Astrocyte of the cerebellum (primary cell): Measurements from ENCODE around the gene SPEF2.

Source experiments
- DNase-seq: peaks from one replicate; pipeline ENCODE4 v3.0.0-alpha.2; 2011; ENCODE audit warnings: low read depth
- H3K4me3 ChIP-seq: 2 replicates; pipeline ENCODE4 v1.5.1; 2011; ENCODE audit warnings: mild to moderate bottlenecking, low read depth, low read length, moderate library complexity
- CTCF ChIP-seq: IDR thresholded peaks from 2 replicates; pipeline ENCODE4 v1.5.1; 2012; ENCODE audit warnings: low read length, low read depth, moderate library complexity, mild to moderate bottlenecking; ENCODE audit errors: missing control alignments
- in situ Hi-C: cut with HindIII; loops from 2 replicates; pipeline ENCODE4 v1.10.0; 2017; ENCODE audit warnings: low sequenced_read_pairs

Gene SPEF2

DNA sequence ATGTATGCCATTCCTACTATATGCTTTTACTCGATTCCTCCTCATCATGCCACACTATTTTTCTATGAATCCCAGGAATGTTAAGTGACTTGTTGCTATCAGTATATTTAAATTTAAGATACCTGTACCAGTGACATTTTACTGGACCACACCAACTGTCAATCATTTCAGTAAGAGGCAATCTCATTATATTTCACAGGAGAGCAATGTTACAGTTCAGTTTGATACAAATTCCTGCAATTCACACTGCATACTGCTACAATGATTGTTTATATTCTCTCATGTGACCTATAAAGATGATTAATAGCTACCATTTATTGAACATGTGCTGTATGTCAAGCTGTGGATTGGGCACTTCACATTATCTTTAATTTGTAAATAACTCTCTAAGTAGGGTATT lies 30.0 kb downstream of the SPEF2 start:
- no peak for DNase-seq
- H3K4me3 ChIP-seq: no peak overlapping the region
- in situ Hi-C loops: no loop called here
- no peak for TF ChIP-seq CTCF

GRCh38 chr5:35651002-35651756 lies 33.5 kb downstream of the SPEF2 start:
- H3K4me3 ChIP-seq: no peak overlapping the region
- in situ Hi-C loops: no loop called here
- DNase-seq: peak; percentile 11
- peak; percentile 57 for TF ChIP-seq CTCF

GRCh38 chr5:35656721-35657120 lies 39.1 kb downstream of the SPEF2 start:
- no peak overlapping the region for H3K4me3 ChIP-seq
- DNase-seq: no peak
- in situ Hi-C loops: no loop called here
- TF ChIP-seq CTCF: no peak

DNA sequence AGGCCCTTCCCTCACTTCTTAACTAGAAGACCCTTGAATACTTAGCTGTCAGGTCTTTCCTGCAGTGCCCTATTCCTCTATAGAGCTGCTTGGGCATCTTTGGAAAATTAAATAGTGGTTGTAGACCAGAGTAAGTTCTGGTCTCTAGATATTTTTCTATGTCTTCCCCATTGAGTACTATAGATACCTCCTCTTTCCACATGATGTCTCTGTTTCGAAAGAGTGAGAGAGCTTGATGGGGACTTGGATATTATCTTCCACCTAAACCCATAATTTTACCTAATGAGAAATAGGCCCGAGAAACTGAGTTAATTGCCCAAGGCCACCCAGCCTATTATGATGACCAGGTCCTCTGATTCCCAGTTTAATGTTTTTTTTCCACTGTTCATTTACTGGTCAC lies 40.2 kb downstream of the SPEF2 start:
- TF ChIP-seq CTCF: no peak
- DNase-seq: no peak
- H3K4me3 ChIP-seq: no peak overlapping the region
- in situ Hi-C loops: no loop called here

DNA sequence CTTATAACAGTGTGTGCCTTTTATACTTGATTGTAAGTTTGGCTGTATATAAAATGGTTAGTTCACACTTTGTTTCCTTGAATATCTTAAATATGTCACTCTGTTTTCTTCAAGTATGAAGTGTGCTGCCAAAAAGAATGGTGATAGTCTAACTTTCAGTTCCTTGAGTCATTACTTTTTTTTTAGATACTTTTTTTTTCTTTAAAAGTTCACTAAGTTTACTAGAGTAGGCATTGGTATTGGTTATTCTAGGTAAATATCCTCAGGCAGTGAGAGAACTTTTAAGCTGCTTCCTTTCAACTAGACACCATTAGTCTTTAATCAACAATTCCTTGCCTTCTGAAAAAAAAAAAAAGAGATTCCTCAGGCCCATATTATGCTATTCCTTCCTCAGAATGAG lies 41.9 kb downstream of the SPEF2 start:
- H3K4me3 ChIP-seq: no peak overlapping the region
- no peak for DNase-seq
- in situ Hi-C loops: no loop called here
- TF ChIP-seq CTCF: no peak

DNA sequence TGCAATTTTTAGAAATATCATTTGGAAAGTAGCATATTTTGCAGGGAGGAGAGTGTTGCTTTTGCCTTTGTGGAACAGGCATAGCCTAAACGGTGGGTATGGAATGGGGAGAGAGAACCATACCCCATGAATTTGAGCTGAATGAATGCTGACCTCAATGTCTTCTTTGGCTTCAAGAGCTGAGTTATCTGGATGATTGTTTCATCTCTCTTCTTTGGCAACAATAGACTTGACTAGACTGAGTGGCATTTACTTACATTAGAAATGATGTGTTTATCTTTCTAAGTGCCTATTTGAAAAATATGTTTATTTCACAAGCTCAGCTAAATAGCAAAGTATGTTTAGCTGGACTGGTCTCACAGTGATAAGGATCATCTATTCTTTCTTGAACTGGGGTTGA lies 42.8 kb downstream of the SPEF2 start:
- DNase-seq: no peak
- TF ChIP-seq CTCF: no peak
- in situ Hi-C loops: no loop called here
- no peak overlapping the region for H3K4me3 ChIP-seq
